ENCODE results near the gene BCAS3.
"Not testable (repeated sequence)": the region's sequence is repeated elsewhere in the genome, so short reads cannot be mapped to it uniquely, and the experiment has no call there.

Gene BCAS3

DNA sequence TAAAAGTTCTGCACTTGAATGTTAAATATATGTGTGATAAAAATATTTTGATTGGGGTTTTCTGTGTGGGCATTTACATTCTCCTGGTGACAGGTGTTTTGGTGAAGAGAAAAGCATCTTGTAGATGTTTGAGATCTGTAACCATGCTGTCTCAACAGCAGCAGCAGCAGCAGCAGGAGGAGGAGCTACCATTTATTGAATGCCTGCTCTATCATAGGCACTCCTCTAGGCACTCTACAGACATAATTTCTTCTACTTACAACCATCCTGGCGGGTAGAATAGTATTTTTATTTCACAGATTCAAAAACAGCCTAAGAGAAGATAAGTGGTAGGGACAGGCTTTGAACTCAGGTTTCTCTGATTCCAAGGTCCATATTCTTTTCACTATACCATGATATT lies 562.3 kb downstream of the BCAS3 start:
- no peak for DNase-seq (ENCODE audit: low read depth)
- no peak for TF ChIP-seq CTCF (IDR thresholded peaks at IDR 0.05; ENCODE audit: low read depth, low read length, missing control alignments)
- no peak overlapping the region for H3K4me3 ChIP-seq (ENCODE audit: low read depth, low read length)
- in situ Hi-C loops (cut with HindIII; ENCODE audit: low sequenced_read_pairs), result no loop called here

DNA sequence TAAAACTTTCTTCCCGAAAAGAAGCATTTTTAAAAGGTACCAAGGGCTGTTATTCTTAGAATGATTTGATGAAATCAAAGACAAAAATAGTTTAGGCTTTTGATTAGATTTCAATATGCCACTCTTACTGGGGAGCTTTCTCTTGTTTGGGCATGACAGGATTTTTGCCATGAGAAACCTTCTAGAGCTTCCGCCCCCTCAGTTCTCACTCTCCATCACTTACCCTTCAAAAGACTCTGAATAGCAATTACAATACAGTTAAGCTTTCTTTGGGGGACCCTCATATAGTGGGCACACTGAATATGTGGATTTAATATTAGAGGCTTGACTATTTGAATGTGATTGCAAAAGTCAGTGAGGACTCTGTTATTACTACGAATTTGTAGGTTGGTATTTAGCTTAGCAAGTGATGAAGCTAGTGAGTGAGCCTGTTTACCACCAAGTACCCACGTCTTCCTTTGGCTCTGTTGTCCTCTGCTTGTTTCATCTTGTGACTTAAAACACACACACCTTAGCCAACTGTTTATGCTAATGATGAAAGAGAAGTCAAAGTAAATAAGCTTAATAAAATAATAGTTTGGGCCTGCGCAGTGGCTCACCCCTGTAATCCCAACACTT lies 563.3 kb downstream of the BCAS3 start:
- in situ Hi-C loops (cut with HindIII; ENCODE audit: low sequenced_read_pairs), result no loop called here
- TF ChIP-seq CTCF (IDR thresholded peaks at IDR 0.05; ENCODE audit: low read depth, low read length, missing control alignments), result no peak
- no peak for DNase-seq (ENCODE audit: low read depth)
- H3K4me3 ChIP-seq (ENCODE audit: low read depth, low read length), result no peak overlapping the region

GRCh38 chr17:61244988-61245387 lies 567.3 kb downstream of the BCAS3 start:
- H3K4me3 ChIP-seq (ENCODE audit: low read depth, low read length); DNase-seq (ENCODE audit: low read depth); in situ Hi-C loops (cut with HindIII; ENCODE audit: low sequenced_read_pairs): not testable (repeated sequence)

DNA sequence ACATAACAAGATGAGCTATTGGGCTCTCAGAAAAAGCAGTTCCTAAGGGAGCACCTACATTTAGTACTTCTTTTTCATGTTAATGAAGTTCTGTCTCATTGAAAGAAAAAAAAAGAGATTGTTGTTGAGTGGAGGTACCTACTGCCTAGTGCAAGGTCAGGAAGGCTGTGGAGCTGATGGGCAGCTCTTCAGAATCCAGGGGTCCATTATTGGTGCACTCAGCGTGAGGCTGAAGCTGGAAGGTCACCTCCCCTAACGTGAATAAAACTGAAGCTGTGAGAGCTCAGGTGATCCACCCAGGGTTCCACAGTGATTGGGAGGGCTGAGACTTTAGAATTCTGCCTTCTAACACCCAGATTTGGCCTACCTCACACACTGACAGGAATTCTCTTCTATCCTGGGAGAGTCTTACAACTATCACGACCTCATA lies 568.1 kb downstream of the BCAS3 start:
- no peak for TF ChIP-seq CTCF (IDR thresholded peaks at IDR 0.05; ENCODE audit: low read depth, low read length, missing control alignments)
- DNase-seq (ENCODE audit: low read depth), result no peak
- in situ Hi-C loops (cut with HindIII; ENCODE audit: low sequenced_read_pairs), result no loop called here
- H3K4me3 ChIP-seq (ENCODE audit: low read depth, low read length), result no peak overlapping the region

DNA sequence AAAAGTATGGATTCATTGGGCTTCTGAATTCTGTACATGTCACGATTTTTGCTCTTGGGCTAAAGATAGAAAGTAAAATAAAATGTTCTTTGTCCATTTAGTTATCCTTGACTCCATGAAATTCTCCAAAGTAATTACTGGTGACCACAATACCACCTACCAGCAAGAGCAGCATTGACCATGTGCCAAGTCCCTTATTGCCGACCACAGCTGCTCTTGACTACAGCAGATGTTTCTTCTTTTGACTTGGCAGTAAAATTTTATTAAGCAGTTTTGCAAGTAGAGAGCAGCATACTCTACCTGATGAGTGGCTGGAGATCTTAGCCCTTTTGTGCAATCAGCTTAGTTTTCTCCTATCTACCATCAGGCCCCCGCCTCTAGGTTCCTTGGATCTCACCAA lies 569.8 kb downstream of the BCAS3 start:
- no peak overlapping the region for H3K4me3 ChIP-seq (ENCODE audit: low read depth, low read length)
- peak; percentile 99 for DNase-seq (ENCODE audit: low read depth)
- peak; percentile 8 for TF ChIP-seq CTCF (IDR thresholded peaks at IDR 0.05; ENCODE audit: low read depth, low read length, missing control alignments)
- in situ Hi-C loops (cut with HindIII; ENCODE audit: low sequenced_read_pairs), result no loop called here

DNA sequence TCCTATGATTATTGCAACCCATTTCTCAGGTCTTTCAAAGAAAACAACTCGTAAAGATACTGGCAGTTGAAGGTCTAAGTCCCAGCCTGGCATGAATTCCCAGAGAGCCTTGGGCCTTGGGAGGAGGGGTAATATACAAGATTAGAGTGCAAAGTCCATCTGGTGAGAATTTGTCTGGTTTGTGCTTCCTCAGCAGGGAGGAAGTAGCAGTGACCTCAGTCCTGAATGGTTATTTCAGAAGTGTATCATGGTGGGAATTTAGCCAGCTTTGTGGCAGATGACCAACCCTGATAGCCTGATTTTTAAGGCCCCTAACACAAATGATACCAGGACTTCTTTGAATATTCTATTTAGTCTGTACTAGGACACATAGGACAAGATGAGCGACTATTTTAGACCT lies 570.7 kb downstream of the BCAS3 start:
- no peak for DNase-seq (ENCODE audit: low read depth)
- TF ChIP-seq CTCF (IDR thresholded peaks at IDR 0.05; ENCODE audit: low read depth, low read length, missing control alignments), result no peak
- in situ Hi-C loops (cut with HindIII; ENCODE audit: low sequenced_read_pairs), result no loop called here
- H3K4me3 ChIP-seq (ENCODE audit: low read depth, low read length), result no peak overlapping the region

- no peak overlapping the region for H3K4me3 ChIP-seq (ENCODE audit: low read depth, low read length)
- TF ChIP-seq CTCF (IDR thresholded peaks at IDR 0.05; ENCODE audit: low read depth, low read length, missing control alignments), result no peak
- in situ Hi-C loops (cut with HindIII; ENCODE audit: low sequenced_read_pairs), result no loop called here
- no peak for DNase-seq (ENCODE audit: low read depth)
Observed at GRCh38 chr17:61249649-61250299, 572.1 kb downstream of the BCAS3 start.

All from astrocyte of the cerebellum (primary cell).